Spinal cord (tissue), 10 donors: ENCODE measurements around the gene KRT15. TPM values are rescaled to one million over a fixed set of nuclear protein-coding genes. Genes with fewer than 3 reads are reported as not detected.

Source experiments
- DNase-seq, 6 donors: peaks; one replicate each; pipeline versions ENCODE4 v3.0.0 to v3.0.0-alpha.2; 2013 to 2015; ENCODE audit warnings: low spot score in 6 of 6, low read depth in 4 of 6
- H3K27ac ChIP-seq: one replicate; pipeline ENCODE4 v1.5.1; 2013; ENCODE audit warnings: low read depth, low read length, control low read depth
- H3K27me3 ChIP-seq: one replicate; pipeline ENCODE4 v1.6.1; 2013; ENCODE audit warnings: low read length; ENCODE audit not compliant: control insufficient read depth, insufficient read depth
- H3K36me3 ChIP-seq: one replicate; pipeline ENCODE4 v1.6.1; 2013; ENCODE audit warnings: low read length; ENCODE audit not compliant: control insufficient read depth, insufficient read depth
- H3K4me1 ChIP-seq: one replicate; pipeline ENCODE4 v1.6.1; 2013; ENCODE audit warnings: low read length; ENCODE audit not compliant: control insufficient read depth, insufficient read depth
- H3K4me3 ChIP-seq: one replicate; pipeline ENCODE4 v1.5.1; 2013; ENCODE audit warnings: low read depth, low read length, control low read depth
- H3K9me3 ChIP-seq: one replicate; pipeline ENCODE4 v1.6.1; 2013; ENCODE audit warnings: low read length; ENCODE audit not compliant: control insufficient read depth, insufficient read depth
- WGBS: methylation state at CpG from one replicate; pipeline ENCODE4 v1.1.5; 2013; ENCODE audit warnings: missing lambda C conversion rate; ENCODE audit not compliant: insufficient coverage; 5-methylcytosine and 5-hydroxymethylcytosine counted together
- polyA plus RNA-seq, 2 donors: library from polyadenylated mRNA; unstranded; fragments of 120-200 nt; gene quantifications; one replicate each; pipeline ENCODE4 v1.2.1, GENCODE V29; 2013; ENCODE audit not compliant: insufficient read length in 2 of 2
- total RNA-seq, 2 donors: library from RNA; depleted of rRNA in 1 of 2; stranded (reverse); fragments of 120-200 nt in 1 of 2; fragments of >200 nt in 1 of 2; gene quantifications; one replicate each; pipeline versions ENCODE4 v1.2.3 to v1.2.4, GENCODE V29; 2013 to 2014
- donor health status: healthy.

KRT15 gene
- total and polyA plus RNA-seq, 4 donors: 0.18 to 0.29 (median 0.22) TPM; not detected in 1

DNA sequence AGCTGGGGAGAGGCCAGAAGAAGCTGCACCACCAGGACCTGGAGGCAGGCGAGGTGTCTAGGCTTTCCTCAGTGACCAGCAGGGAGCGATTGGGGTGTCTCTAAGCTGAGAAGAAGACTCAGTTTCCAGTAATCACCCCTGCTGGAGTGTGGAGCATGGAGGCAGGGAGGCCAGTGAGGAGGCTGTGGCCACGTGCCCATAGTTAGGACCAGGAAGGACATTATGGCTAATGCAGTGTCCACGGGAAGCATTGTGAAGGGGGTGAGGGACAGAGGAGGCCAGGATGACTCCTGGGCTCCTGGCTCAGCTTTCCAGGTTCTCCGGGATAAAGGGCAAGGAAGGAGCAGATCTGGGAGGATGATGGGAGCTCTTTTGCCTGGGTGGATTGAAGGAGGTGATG, 19.0 kb downstream of the KRT15 start:
- Histone ChIP-seq H3K4me3 (no peak overlapping the region), H3K4me1 (peaks cover 12% of the 10 kb centered on the region), H3K27me3 (no peaks in the 10 kb centered on the region), H3K36me3 (no peaks in the 10 kb centered on the region), H3K27ac (no peak overlapping the region), H3K9me3 (no peaks in the 10 kb centered on the region)
- no peak for DNase-seq
- WGBS: 89% methylated on average over 5 of the region's 5 CpGs

DNA sequence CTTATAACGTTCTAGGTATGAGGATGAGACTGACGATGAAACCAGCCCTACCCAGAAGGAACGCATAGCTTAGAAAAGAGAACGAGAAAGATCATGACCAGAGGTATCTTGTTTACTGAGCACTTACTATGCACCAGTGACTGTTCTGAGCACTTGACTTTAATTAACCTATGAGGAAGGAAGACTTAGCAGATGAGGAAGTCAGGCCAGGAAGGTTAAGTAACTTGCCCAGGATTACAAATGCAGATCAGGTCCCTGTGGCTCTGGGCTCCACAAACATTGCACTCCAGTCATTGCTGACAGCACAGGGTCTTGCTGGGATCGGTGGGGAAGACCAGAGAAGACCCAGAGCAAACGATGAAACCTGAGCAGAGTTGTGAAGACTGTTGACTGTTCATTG, 20.4 kb downstream of the KRT15 start:
- Histone ChIP-seq H3K27me3 (no peaks in the 10 kb centered on the region), H3K4me3 (no peak overlapping the region), H3K9me3 (no peaks in the 10 kb centered on the region), H3K27ac (no peak overlapping the region), H3K4me1 (peaks cover 7% of the 10 kb centered on the region), H3K36me3 (no peaks in the 10 kb centered on the region)
- WGBS: 81% methylated on average over 6 of the region's 6 CpGs
- DNase-seq: no peak

DNA sequence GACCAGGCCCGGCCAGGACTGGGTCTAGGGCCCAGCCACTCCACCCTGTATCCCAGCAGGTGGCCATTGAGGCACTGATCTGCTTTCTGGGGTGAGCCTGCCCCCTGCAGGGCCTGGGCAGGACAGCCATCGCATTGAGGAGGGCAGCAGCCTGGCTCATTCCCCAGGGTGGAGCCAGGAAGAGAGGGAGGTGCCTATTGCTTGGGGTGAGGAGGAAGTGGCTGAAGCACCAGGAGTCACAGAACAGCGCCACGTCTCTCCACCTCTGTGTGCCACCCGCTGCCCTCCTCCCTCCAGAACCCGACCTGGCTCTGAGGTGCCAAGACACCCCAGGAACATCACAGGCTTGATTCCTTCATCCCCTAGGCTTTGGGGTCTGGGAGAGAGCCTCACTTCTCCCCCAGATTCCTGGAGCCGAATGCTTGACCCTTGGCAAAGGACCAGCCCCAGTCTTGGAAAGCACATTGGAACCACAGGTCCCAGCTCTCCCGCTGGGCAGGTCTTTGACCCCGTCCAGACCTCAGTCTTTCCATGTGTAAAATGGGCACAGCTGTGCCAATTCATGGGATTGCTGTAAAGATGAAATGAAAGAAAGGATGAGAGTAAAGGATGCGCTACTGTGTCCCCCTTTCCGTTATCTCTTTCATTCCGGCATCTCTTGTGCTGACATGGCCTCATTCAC, 21.7 kb downstream of the KRT15 start:
- Histone ChIP-seq H3K36me3 (no peaks in the 10 kb centered on the region), H3K27me3 (no peaks in the 10 kb centered on the region), H3K27ac (no peak overlapping the region), H3K4me3 (no peak overlapping the region), H3K9me3 (no peaks in the 10 kb centered on the region), H3K4me1 (peaks cover 14% of the 10 kb centered on the region)
- peak in 1 of 6 donors; percentile 30 for DNase-seq
- WGBS: 83% methylated on average over 10 of the region's 12 CpGs

DNA sequence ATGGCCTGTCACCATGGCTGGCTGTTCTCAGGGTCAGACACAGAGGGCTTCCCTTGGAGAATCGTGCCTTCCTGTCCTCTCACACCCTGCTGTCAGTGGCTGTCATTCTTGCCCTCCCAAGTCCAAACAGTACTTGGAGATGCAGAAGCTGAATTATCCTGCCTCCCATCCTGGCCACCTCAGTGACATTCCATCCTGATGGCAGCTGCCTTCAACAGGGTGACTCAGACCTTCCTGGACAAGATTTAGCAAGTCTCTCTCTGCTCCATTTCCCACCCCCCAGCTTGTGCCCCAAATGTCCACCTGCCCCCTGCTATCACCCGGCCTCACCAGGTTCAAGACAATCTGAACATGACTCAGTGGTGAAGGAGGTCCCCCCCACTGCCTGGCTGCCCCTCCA, 24.2 kb downstream of the KRT15 start:
- no peak for DNase-seq
- WGBS: 82% methylated on average over 2 of the region's 2 CpGs

DNA sequence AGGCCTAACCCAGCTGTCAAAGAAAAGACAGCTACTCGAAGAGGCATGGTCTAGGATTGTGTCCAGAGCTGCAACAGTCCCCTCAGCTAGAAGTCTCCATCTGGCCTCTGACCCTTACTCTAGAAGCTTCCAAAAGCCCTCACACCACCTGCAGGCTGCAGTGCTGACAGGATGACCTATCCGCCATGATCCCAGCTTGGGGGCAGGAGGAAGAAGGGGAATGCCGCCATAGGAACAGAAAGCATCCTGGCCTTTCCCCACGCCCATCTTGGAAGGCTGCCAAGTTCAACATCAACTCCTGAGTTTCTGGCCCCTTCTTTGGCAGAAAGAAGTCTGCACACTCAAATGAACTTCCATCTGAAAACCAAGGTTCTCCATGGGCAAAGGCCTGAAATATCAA, 25.9 kb downstream of the KRT15 start:
- no peak overlapping the region for H3K4me3 ChIP-seq
- H3K9me3 ChIP-seq: no peaks in the 10 kb centered on the region
- peak overlapping the region; percentile 71 for H3K27ac ChIP-seq
- no peaks in the 10 kb centered on the region for H3K36me3 ChIP-seq
- DNase-seq: peak in 2 of 6 donors; percentile 32 to 78
- 36% methylated on average over 3 of the region's 4 CpGs for WGBS
- peaks cover 14% of the 10 kb centered on the region for H3K4me1 ChIP-seq
- H3K27me3 ChIP-seq: no peaks in the 10 kb centered on the region

More for the DNA sequence above, 24.2 kb downstream of the KRT15 start:
- H3K4me1 ChIP-seq: peaks cover 14% of the 10 kb centered on the region
- no peaks in the 10 kb centered on the region for H3K9me3 ChIP-seq
- no peaks in the 10 kb centered on the region for H3K27me3 ChIP-seq
- no peak overlapping the region for H3K4me3 ChIP-seq
- no peak overlapping the region for H3K27ac ChIP-seq
- no peaks in the 10 kb centered on the region for H3K36me3 ChIP-seq

DNA sequence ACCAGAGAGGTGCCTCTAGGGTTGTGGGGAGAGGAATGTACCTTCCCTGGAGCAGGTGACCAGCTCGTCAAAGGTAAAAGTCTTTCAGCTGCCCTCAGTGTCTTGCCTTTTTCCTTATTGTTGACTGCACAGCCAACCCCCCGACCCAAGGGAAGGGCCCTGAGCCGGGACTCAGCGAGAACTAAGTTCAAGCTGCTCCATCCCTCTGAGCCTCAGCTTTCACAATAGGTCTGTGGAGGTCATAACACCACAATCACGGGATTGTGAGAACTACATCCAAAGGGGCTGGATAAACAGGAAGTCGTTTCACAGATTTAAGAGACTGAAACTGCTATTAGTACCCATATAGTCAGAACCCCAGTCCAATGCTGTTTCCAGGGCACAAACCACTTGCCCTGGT, 26.3 kb downstream of the KRT15 start:
- Histone ChIP-seq H3K27me3 (no peaks in the 10 kb centered on the region), H3K9me3 (no peaks in the 10 kb centered on the region), H3K4me3 (no peak overlapping the region), H3K27ac (peak overlapping the region; percentile 71), H3K36me3 (no peaks in the 10 kb centered on the region), H3K4me1 (peaks cover 14% of the 10 kb centered on the region)
- DNase-seq: peak in 1 of 6 donors; percentile 19
- WGBS: 60% methylated on average over 5 of the region's 6 CpGs

DNA sequence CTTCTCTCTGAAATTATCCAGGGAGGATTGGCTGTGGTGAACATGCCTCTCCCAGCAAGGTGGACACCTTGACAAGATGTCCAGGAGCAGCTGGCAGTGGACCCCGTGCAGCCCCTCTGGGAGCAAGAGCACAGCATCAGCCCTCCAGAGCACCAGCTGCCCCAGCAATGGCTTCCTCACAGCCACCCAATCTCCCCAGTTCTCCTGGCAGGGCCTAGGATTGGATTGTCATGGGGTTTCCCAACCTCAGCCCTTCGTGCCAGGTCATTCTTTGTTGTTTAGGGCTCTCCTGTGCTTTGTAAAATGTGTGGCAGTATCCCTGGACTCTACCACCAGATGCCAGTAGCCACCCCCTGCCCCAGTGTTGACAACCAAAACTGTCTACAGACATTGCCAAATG, 27.2 kb downstream of the KRT15 start:
- H3K4me1 ChIP-seq: peaks cover 9% of the 10 kb centered on the region
- H3K9me3 ChIP-seq: no peaks in the 10 kb centered on the region
- no peaks in the 10 kb centered on the region for H3K36me3 ChIP-seq
- no peak overlapping the region for H3K27ac ChIP-seq
- H3K4me3 ChIP-seq: no peak overlapping the region
- WGBS: 100% methylated on average over 1 of the region's 2 CpGs
- H3K27me3 ChIP-seq: no peaks in the 10 kb centered on the region
- DNase-seq: no peak

DNA sequence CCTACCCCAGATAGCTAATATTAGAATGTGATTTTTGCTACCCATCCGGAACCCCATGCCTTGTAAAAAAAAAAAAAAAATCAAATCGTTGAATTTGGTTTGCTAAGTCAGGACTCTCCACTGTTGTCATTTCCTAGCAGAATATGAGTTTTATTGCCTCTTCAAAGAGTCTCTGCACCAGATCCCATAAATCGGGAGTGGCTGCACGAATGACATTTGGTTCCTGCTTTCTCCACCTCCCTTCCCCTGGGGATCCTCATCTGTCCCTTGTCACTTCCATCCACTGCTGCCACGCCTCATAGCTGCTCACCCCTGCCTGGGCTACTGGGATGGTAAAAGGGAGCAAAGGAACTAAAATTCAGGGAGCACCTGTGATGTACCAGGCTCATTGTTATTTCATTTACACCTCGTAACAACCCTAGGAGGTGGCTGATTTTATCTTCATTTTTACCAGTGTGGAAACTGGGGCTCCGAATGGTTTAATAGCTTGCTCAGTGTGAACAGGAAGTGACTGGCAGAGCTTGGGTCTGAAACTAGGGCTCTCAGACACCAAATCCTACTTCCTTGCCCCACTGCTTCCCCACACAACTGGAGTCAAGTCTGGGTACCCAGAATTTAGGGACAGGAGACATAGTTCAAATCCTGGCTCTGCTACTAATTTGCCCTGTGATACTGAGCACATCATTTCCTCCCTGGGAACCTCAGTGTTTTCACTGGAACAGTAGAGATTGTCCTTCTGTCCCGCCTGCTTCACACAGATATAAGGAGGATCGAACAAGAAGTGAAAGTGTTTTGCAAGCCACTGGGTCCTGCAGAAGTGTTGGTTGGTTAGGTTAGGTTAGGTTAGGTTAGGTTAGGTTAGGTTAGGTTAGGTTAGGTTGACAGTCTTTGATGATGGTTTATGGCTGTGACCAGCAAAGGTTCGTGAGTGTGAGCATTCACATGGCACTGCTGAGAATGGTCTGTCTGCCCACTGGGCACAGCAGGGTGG, 28.4 kb downstream of the KRT15 start:
- DNase-seq: no peak
- Histone ChIP-seq H3K4me1 (peaks cover 8% of the 10 kb centered on the region), H3K36me3 (no peaks in the 10 kb centered on the region), H3K9me3 (no peaks in the 10 kb centered on the region), H3K27me3 (no peaks in the 10 kb centered on the region), H3K27ac (no peak overlapping the region), H3K4me3 (no peak overlapping the region)
- WGBS: 93% methylated on average over 4 of the region's 10 CpGs

DNA sequence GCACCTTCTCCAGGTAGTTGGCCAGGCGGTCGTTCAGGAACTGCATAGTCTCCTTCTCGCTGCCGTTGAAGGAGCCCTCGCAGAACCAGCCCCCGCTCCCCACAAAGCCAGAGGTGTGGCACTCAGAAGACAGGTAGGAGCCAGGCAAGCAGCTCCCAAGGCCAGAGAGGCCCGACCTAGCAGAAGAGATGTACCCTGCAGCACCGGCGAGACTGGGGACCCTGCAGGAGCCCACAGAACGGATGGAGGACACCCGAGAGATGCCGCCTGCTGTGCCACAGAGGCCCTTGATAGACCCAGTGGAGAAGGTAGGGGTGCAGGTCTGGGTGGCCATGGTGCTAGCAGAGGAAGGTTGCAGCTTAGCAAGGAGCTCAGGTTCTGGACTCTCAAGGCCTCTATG, 29.2 kb downstream of the KRT15 start, which contains the start of gene KRT36:
Gene KRT36 (minus strand): TSS at position 380 of the 400 bp plus-strand sequence. CDS start 46 bp downstream, at position 334.
- no peaks in the 10 kb centered on the region for H3K36me3 ChIP-seq
- H3K9me3 ChIP-seq: no peaks in the 10 kb centered on the region
- 93% methylated on average over 12 of the region's 12 CpGs for WGBS
- H3K27me3 ChIP-seq: no peaks in the 10 kb centered on the region
- peaks cover 8% of the 10 kb centered on the region for H3K4me1 ChIP-seq
- no peak for DNase-seq
- no peak within 1 kb of the TSS for H3K27ac ChIP-seq
- H3K4me3 ChIP-seq: no peak within 1 kb of the TSS
